ENCODE measurements around the gene HSD3B7.
A peak's percentile ranks its signal among the peaks of the same experiment; 100 is the strongest.

The HSD3B7 gene

DNA sequence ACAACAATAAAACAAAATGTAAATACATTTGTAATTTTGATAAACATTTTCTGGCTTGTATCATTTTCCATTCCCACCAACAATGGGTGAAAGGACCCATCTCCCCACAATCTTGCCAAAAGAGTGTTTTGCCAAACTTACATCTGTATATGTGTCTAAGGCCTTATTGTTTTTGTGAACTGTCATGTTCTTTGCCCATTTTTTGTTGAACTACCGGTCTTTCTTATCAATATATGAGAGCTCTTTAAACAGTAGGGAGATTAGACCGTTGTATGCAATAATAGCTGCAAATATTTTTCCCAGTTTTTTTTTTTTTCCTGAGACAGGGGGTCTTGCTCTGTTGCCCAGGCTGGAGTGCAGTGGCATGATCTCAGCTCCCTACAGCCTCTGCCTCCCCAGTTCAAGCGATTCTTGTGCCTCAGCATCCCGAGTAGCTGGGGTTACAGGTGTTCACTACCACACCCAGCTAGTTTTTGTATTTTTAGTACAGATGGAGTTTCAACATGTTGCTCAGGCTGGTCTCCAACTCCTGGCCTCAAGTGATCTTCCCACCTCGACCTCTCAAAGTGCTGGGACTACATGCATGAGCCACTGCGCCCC is 38.7 kb downstream of the HSD3B7 start:
- FAIRE-seq, result no peak
- no peak for TF ChIP-seq POLR2A (IDR thresholded peaks at IDR 0.05; ENCODE audit: low read depth, low read length)
- DNase-seq (ENCODE audit: insufficient read length, low spot score), result no peak

DNA sequence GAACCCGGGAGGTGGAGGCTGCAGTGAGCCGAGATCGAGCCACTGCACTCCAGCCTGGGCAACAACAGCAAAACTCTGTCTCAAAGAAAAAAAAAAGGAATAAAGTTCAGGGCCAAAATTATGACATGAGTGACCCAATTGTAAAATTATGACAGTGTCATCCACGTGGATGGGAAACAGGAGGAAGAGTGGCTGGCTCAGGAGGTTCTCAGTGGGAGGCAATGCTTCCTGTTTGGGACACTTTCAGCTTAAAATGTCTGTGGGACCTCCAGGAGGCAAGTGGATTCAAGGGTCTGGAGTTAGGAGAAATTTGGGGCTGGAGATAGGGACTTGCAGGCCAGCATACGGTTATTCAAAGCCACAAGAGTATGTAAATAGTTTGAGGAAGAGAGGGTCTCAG is 40.3 kb downstream of the HSD3B7 start:
- FAIRE-seq (no peak), DNase-seq (ENCODE audit: insufficient read length, low spot score) (no peak)

DNA sequence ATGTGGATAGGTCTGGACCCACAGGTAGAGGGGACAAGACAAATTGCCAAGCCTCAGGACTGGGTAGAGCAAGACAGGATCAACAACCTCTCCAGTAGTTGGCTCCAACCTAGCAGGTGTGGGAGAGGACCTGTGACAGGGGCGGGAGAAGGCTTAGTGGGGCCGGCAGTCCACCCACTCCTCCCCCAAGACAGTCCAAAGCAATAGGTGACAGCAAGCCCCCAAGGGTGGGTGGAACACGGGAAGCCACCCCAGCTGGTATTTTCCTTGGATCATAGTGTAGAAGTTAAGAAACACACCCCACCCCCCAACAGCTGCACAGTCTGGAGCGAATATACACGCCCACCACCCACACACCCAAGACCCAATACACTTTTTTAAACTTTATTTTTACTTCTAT is 44.3 kb downstream of the HSD3B7 start:
- FAIRE-seq (no peak), DNase-seq (ENCODE audit: insufficient read length, low spot score) (no peak)
- no peak for TF ChIP-seq POLR2A (IDR thresholded peaks at IDR 0.05; ENCODE audit: low read depth, low read length)

More for the DNA sequence above, 40.3 kb downstream of the HSD3B7 start:
- no peak for TF ChIP-seq POLR2A (IDR thresholded peaks at IDR 0.05; ENCODE audit: low read depth, low read length)

DNA sequence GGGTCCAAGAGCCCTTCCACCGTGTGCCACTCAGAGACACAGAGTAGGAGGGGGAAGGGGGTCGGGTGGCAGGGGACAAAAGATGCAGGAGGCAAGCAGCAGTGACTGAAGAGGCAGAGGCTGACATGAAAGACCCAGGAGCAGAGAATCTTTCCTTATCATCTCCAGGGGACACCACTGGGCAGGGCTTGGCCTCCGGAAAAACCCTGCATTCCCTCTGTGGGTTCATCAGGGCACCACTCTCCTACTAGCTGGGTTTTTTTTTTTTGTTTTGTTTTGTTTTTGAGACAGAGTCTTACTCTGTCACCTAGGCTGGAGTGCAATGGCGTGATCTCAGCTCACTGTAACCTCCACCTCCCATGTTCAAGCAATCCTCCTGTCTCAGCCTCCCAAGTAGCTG is 46.3 kb downstream of the HSD3B7 start:
- TF ChIP-seq POLR2A (IDR thresholded peaks at IDR 0.05; ENCODE audit: low read depth, low read length), result no peak
- DNase-seq (ENCODE audit: insufficient read length, low spot score) (no peak), FAIRE-seq (no peak)

DNA sequence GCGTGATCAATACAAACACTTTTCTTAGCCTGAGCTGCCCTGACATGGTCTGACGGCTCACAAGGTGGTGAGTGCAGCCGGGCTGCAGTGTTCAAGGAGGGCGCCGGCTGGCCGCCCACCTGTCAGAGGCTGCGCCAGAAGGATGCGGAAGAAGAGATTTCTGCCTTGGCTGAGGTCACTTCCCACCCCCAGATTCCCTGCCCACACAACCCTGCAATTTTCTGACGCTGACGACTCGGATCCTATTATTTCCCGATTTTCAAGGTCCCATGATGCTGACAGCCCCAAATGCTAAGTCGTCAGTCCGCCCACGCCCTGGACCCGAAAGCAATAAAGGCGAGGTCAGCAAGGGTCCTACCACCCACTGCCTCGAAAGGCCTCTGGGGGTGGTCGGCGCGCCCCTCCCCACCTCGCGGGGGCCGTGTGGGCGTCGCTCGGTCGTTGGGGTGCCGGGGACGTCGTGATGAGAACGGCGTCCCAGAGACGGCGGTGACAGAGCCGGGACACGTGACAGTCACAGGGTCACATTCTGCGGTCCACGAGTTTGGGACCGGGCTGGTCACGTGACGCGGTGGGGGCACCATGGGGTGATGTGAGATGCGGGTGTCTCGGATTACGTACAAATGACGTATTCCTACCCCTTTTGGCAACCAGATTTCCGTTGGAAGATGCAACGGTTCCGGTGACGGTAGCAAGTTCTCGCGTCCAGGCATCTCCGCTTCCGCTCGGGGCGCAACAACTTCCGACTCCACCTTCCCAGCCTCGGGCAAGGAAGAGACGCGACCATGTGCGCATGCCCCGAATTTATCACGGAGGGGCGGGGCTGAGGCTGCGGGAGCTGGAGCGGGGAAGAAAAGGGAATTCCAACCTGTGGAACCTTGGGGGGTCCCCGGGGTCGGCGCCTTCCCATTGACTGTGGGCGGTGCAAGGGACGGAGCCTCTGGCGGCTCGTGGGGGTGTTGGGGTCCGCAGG is 48.0 kb downstream of the HSD3B7 start, which contains the start of gene STX4:
Gene STX4 (plus strand): TSS at position 823 of the 973 bp plus-strand sequence. CDS start 248 bp downstream, outside the sequence.
- DNase-seq (ENCODE audit: insufficient read length, low spot score) (peak; percentile 88), FAIRE-seq (peak; percentile 90)
- TF ChIP-seq POLR2A (IDR thresholded peaks at IDR 0.05; ENCODE audit: low read depth, low read length), result peak; percentile 34

DNA sequence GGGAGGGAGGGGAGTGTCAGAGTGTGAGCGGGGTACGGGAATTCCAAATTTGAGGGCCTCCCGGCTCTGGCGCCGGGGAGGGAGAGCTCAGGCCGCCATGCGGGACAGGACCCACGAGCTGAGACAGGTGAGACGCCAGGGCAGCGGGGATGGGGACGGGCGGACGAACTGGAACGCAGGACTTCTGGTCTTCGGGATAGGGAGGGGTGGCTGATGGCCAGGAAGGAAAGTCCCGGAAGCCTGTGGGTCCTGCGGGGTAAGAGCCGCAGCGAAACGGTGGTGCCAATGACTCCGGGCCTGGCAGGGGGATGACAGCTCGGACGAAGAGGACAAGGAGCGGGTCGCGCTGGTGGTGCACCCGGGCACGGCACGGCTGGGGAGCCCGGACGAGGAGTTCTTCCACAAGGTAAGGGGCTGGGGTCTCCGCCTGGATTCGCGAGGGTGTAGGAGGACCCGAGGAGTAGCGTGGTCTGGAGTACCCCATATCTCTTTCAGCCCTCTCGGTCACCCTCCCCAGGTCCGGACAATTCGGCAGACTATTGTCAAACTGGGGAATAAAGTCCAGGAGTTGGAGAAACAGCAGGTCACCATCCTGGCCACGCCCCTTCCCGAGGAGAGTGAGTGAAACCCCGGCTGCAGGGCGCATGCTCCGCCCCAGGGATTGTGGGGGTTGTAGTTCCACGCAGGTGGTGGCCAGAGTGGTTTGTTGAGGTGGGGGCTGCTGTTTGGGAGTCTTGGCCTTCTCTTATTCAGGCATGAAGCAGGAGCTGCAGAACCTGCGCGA is 48.9 kb downstream of the HSD3B7 start:
- FAIRE-seq (no peak), DNase-seq (ENCODE audit: insufficient read length, low spot score) (peak; percentile 95)
- 0 out of 2 replicates have a peak, but pooled peaks have one; percentile 18 for TF ChIP-seq POLR2A (IDR thresholded peaks at IDR 0.05; ENCODE audit: low read depth, low read length)

DNA sequence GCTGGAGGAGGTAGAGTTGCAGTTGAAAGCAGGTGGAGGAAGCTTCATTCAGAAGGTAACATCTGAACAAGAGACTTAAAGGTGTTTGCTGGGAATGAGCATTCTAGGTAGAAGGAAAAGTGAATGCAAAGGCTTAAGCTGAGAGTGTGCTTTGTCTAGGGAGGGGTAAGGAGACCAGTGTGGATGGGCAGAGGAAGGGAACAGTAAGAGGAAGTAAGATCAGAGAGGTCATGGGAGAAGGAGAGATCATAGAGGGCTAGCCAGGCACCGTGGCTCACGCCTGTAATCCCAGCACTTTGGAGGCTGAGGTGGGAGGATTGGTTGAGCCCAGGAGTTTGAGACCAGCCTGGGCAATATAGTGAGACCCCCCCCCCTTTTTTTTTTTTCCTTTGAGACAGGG is 51.7 kb downstream of the HSD3B7 start:
- TF ChIP-seq POLR2A (IDR thresholded peaks at IDR 0.05; ENCODE audit: low read depth, low read length), result no peak
- DNase-seq (ENCODE audit: insufficient read length, low spot score), result no peak
- no peak for FAIRE-seq

Data from H54 (cell line).